HG03457 (cell line): Measurements from ENCODE around the gene POP4.

ENCODE experiments used
- ATAC-seq: cut with Tn5 transposase; IDR thresholded peaks from one replicate; pipeline ENCODE4 v1.9.1; 2021; ENCODE audit warnings: moderate number of reproducible peaks; ENCODE audit not compliant: unreplicated experiment

The POP4 gene

GRCh38 chr19:29629836-29630534, 23.9 kb downstream of the POP4 start:
- no peak for ATAC-seq

DNA sequence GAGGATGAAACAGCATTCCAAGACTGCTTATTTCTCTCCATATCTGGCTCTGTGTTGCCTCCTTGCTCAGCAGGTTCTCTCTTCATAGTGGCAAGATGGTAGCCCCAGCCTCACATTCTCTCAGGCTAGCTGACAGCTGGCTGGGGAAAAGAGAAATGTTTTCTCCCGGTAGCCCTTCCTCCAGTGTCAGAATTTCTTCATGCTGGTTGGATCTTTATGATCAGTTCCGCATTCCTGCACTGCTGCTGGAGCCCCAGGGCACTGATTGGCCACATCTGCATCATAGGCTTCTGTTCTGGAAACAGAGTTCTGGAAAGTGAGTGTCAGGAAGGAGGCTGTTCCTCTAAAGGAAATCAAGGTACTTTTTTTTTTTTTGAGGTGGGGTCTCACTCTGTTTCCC, 24.6 kb downstream of the POP4 start:
- ATAC-seq = no peak

- no peak for ATAC-seq
Observed at GRCh38 chr19:29631450-29631849, 25.4 kb downstream of the POP4 start.

DNA sequence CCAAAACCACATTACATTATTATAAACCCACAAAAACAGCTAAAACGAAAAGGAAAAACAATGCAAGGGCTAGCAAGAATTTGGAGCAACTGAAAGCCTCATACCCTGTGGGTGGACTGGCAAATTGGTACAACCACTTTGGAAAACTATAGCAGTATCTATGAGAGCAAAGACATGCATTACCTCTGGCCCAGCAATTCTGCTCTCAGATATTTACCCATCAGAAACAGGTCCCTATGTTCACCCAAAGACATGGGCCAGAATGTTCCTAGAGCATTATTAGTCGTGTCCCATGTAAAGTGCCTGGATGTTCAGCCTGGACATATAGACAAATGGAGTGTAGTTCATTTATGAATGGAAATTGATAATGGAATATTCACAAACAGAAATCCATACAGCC, 27.9 kb downstream of the POP4 start:
- no peak for ATAC-seq

GRCh38 chr19:29634423-29635130, 28.5 kb downstream of the POP4 start:
- ATAC-seq = no peak

DNA sequence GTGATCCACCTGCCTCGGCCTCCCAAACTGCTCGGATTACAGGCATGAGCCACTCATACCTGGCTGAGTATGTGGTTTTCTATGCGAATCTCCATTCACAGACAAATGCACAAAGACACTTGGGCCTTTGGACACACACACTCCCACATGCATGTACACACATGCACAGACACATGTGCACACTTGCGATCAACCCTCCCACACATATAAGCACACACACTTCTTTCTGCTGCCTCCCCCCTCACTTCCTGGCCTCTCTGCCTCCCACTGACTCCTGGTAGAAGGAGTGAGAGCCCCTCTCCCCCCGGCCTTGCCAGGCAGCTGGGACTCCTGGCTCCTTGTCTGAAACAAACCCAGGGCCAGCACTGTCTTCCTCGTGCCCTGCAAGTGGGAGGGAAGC, 29.9 kb downstream of the POP4 start:
- ATAC-seq = no peak

DNA sequence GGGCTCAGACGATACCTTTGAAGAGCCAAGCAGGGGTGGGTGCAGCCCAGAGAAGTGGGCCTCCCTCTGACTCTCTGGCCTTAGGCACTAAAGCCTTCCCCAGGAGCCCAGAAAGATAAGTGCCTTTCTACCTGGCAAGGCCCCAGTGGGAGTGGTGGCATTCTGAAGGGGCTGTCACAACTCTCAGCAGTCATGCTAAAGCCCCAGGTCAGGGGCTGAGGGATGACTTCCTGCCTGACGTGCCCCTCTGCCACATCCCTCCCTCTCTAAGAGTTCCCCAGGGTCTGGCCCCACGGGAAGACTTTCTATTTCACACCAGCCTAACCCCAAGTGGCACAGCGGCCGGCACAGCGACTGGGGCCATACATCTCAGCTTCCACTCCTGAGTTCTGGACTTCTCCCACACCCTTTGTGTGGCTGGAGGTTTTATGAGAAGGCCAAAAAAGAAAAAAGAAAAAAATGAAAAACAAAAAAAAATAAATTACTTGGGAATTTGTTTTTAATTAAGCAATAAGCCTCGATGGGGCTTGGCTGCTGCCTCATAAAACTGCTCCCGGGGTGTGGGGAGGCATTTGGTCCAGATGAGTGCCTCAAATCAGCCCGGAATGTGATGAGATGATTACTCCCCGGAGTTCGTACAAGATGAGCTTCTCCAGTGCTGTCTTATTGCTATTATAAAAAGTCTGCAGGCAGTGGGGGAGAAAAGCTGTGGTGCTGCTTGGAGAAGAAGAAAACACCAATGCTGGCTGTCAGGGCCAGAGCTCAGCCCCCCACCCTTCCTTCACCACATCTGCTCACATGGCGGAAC, 30.7 kb downstream of the POP4 start:
- ATAC-seq = no peak

DNA sequence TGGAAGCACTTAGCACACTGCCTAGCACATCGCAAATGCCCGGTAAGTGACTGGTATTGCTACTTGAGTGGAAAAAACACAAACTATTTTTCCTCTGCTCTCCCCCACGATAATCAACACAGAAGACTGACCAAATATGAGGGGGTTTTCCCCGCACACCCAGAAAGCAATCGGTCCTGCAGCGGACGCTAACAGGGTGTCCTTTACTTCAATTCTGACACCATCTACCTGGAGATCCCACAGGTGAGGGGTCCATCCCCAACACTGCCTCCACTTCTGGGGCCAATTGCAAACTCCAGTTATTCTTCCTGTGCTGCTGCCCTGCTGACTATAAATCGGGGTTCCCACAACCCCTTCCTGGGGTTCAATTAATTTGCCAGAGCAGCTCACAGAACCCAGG, 33.0 kb downstream of the POP4 start:
- no peak for ATAC-seq

DNA sequence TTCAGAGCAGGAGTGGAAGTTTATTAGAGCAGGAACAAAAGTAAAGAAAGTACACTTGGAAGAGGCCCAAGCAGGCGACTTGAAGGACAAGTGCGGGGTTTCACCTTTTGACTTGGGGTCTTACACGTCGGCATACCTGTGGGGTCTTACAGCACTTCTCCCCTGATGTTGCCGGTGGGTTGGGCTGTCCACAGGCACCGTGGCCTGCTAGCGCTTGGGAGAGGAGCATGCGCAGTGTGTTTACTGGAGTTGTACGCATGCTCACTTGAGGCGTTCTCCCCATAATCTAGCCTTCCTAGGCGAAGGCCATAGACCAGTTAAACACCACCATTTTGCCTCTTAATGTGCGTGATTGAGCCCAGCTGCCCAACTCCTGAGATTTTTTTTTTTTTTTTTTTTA, 34.1 kb downstream of the POP4 start:
- ATAC-seq = no peak

- ATAC-seq = no peak
Observed at GRCh38 chr19:29641597-29641996, 35.5 kb downstream of the POP4 start.

DNA sequence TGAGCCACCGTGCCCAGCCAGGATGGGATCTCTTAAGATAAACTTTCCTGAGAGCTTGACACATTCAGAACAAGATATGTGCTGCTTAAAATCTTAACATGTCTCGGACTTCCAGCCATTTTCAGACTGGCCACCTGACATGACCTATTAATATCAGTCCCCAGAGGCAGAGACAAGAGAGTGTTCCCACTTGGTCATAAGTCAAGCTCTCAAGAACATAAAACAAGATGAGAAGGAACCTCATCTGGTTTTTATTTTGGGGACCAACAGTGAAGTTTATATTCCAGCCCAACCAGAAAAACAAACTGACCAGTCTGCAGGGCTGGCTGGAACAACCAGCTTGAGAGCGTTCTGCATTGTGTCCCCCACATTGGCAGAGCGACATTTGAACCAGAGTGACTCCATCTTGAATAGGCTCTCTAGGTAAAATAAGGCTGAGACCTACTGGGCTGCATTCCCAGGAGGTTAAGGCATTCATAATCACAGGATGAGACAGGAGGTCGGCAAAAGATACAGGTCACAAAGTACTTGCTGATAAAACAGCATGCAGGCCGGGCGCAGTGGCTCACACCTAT, 37.4 kb downstream of the POP4 start:
- ATAC-seq = no peak

DNA sequence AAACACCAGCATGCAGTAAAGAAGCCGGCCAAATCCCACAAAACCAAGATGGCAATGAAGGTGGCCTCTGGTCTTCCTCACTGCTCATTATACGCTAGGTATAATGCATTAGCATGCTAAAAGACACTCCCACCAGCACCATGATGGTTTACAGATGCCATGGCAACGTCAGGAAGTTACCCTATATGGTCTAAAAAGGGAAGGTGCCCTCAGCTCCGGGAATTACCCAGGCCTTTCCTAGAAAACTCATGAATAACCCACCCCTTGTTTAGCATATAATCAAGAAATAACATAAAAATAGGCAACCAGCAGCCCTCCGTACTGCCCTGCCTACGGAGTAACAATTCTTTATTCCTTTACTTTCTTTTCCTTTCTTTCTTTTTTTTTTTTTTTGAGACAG, 38.1 kb downstream of the POP4 start:
- no peak for ATAC-seq

- ATAC-seq = no peak
Observed at GRCh38 chr19:29645491-29645867, 39.4 kb downstream of the POP4 start.

- no peak for ATAC-seq
Observed at GRCh38 chr19:29645911-29646310, 39.8 kb downstream of the POP4 start.

- ATAC-seq = no peak
Observed at GRCh38 chr19:29650772-29651387, 44.8 kb downstream of the POP4 start.

DNA sequence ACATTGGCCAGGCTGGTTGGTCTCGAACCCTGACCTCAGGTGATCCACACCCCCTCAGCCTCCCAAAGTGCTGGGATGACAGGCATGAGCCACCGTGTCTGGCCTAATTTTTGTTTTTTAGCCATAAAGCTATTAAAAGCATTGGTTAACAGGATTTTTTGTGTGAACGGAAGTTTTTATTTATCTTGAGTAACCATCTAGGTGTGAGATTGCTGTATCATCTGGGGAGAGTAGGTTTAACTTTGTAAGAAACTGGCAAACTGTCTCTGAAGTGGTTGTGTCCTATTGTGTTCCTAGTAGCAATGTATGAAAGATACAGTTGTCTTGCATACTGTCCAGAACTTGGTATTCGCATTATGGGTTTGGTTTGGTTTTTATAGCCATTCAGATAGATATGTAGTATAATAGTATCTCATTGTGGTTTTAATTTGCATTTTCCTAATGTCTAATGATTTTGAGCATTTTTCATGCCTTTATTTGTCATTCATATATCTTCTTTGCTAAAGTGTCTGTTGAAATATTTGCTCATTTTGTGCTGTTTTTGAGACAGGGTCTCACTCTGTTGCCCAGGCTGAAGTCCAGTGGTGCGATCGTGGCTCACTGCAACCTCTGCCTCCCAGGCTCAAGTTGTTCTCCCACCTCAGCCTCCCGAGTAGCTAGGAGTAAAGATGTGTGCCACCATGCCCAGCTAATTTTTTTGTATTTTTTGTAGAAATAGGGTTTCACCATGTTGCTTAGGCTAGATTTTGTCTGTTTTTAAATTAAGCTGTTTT, 45.7 kb downstream of the POP4 start:
- no peak for ATAC-seq

DNA sequence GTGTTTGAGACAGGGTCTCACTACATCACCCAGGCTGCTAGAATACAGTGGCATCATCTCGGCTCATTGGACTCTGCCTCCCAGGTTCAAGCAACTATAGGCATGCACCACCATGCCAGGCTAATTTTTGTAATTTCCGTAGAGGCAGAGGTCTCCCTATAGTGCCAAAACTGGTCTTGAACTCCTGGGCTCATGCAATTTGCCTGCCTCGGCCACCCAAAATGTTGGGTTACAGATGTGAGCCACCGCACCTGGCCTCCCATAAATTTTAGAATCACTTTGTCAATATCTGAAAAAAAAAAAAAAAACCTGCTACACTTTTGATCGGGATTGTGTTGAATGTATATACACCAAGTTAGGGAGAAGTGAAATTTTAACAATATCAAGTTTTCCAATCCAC, 47.3 kb downstream of the POP4 start:
- ATAC-seq = no peak

- no peak for ATAC-seq
Observed at GRCh38 chr19:29655648-29656335, 49.7 kb downstream of the POP4 start.

DNA sequence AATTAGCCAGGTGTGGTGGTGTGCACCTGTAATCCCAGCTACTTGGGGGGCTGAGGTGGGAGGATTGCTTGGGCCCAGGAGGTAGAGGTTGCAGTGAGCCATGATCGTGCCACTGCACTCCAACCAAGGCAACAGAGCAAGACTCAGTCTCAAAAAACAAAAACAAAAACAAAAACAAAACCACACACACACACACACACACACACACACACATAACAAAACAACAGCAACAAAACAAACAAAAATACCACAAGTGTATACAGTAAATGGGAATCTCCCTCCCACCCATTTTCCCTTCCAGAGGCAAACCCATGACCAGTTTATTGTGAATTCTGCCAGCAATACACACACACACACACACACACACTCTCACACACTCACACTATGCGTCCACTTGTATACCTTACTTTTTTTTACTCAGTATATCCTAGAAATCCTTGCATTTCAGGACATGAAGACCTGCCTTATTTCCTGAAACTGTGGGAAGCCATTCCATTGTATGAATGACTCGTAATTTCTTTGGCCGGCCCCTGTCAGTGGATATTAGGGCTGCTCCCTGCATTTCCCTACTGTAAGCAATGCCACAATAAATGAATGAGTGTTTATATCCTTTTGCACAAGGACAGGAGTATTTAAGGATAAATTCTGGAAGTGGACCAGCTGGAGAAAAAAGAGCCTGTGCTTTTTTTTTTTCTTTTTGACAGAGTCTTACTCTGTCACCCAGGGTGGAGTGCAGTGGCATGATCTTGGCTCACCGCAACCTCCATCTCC, 52.3 kb downstream of the POP4 start:
- ATAC-seq = no peak
